ENCODE results near the gene TMCO4.
"Not testable (repeated sequence)": the region's sequence is repeated elsewhere in the genome, so short reads cannot be mapped to it uniquely, and the experiment has no call there.

Gene TMCO4

GRCh38 chr1:19799230-19800075, at the start of gene TMCO4:
Gene TMCO4, minus strand, starts transcription at chr1:19799916. Its CDS starts 19,158 bp downstream, at chr1:19780758.
- peak; percentile 20 for DNase-seq (ENCODE audit: low read depth)

GRCh38 chr1:19849307-19849706, 49.6 kb upstream of the TMCO4 start:
- not testable (repeated sequence) for DNase-seq (ENCODE audit: low read depth)

- not testable (repeated sequence) for DNase-seq (ENCODE audit: low read depth)
Observed at GRCh38 chr1:19847334-19847733, 47.6 kb upstream of the TMCO4 start.

- DNase-seq (ENCODE audit: low read depth): no peak
Observed at GRCh38 chr1:19846338-19846737, 46.6 kb upstream of the TMCO4 start.

- DNase-seq (ENCODE audit: low read depth): no peak
Observed at GRCh38 chr1:19845555-19845954, 45.8 kb upstream of the TMCO4 start.

- no peak for DNase-seq (ENCODE audit: low read depth)
Observed at GRCh38 chr1:19844731-19845495, 45.2 kb upstream of the TMCO4 start.

- DNase-seq (ENCODE audit: low read depth): no peak
Observed at GRCh38 chr1:19840228-19840627, 40.5 kb upstream of the TMCO4 start.

- no peak for DNase-seq (ENCODE audit: low read depth)
Observed at GRCh38 chr1:19837866-19838265, 38.1 kb upstream of the TMCO4 start.

GRCh38 chr1:19835578-19835977, 35.9 kb upstream of the TMCO4 start:
- DNase-seq (ENCODE audit: low read depth): no peak

- DNase-seq (ENCODE audit: low read depth): no peak
Observed at GRCh38 chr1:19831441-19831840, 31.7 kb upstream of the TMCO4 start.

GRCh38 chr1:19828546-19828945, 28.8 kb upstream of the TMCO4 start:
- no peak for DNase-seq (ENCODE audit: low read depth)

- no peak for DNase-seq (ENCODE audit: low read depth)
Observed at GRCh38 chr1:19825298-19825697, 25.6 kb upstream of the TMCO4 start.

- no peak for DNase-seq (ENCODE audit: low read depth)
Observed at GRCh38 chr1:19824541-19824940, 24.8 kb upstream of the TMCO4 start.

GRCh38 chr1:19824036-19824435, 24.3 kb upstream of the TMCO4 start:
- no peak for DNase-seq (ENCODE audit: low read depth)

- no peak for DNase-seq (ENCODE audit: low read depth)
Observed at GRCh38 chr1:19819701-19820100, 20.0 kb upstream of the TMCO4 start.

GRCh38 chr1:19818324-19818723, 18.6 kb upstream of the TMCO4 start:
- DNase-seq (ENCODE audit: low read depth): no peak

GRCh38 chr1:19817160-19817559, 17.4 kb upstream of the TMCO4 start:
- no peak for DNase-seq (ENCODE audit: low read depth)

- DNase-seq (ENCODE audit: low read depth): not testable (repeated sequence)
Observed at GRCh38 chr1:19816737-19817086, 17.0 kb upstream of the TMCO4 start.

- no peak for DNase-seq (ENCODE audit: low read depth)
Observed at GRCh38 chr1:19815801-19816736, 16.4 kb upstream of the TMCO4 start.

- no peak for DNase-seq (ENCODE audit: low read depth)
Observed at GRCh38 chr1:19814681-19815503, 15.2 kb upstream of the TMCO4 start, which contains the start of gene RNF186. Gene RNF186, minus strand, starts transcription at chr1:19815283. Its CDS starts 182 bp downstream, at chr1:19815101.

- no peak for DNase-seq (ENCODE audit: low read depth)
Observed at GRCh38 chr1:19814244-19814661, 14.5 kb upstream of the TMCO4 start.

Data from activated gamma-delta T cell treated with anti-CD3 and anti-CD28 coated beads, Interleukin-2, amount 50 U/mL, for 16 hours (primary cell).